MCF 10A (cell line): ENCODE results near the gene KRT85. TPM values are rescaled to one million over a fixed set of nuclear protein-coding genes. Genes with fewer than 3 reads are reported as not detected.
A peak's percentile ranks its signal among the peaks of the same experiment; 100 is the strongest.

Experiments used
- BruUV-seq: library from RNA; stranded (reverse); fragments of 400-500 nt; replicated peaks from 2 replicates; lab custom pipeline; 2021; lab: Mats Ljungman, UMichigan
- CTCF ChIA-PET: fragments of 300-600 bp; sonication (Branson Sonifier 250); formaldehyde crosslinking; extraction: SDS; loops from one replicate; lab custom pipeline; 2021; ENCODE audit warnings: antibody characterized with exemption, inconsistent platforms; lab: Yijun Ruan, JAX
- POLR2A ChIA-PET: fragments of 300-600, 350-650 bp; sonication (Branson Sonifier 250); formaldehyde crosslinking; extraction: SDS; loops from one replicate; lab custom pipeline; 2020; ENCODE audit warnings: antibody characterized with exemption, inconsistent platforms; lab: Yijun Ruan, JAX
- DNase-seq: peaks from one replicate; pipeline ENCODE4 v3.0.0-alpha.2; 2018; ENCODE audit not compliant: unreplicated experiment
- H3K27ac Mint-ChIP-seq: one replicate; pipeline ENCODE4 v1.8.0; 2022; ENCODE audit warnings: mild to moderate bottlenecking, low read depth, mixed read lengths; ENCODE audit not compliant: unreplicated experiment
- H3K27me3 Mint-ChIP-seq: one replicate; pipeline ENCODE4 v1.8.0; 2022; ENCODE audit warnings: mixed read lengths; ENCODE audit not compliant: insufficient read depth, unreplicated experiment
- H3K36me3 Mint-ChIP-seq: one replicate; pipeline ENCODE4 v1.8.0; 2022; ENCODE audit warnings: mild to moderate bottlenecking, moderate library complexity, mixed read lengths; ENCODE audit not compliant: insufficient read depth, unreplicated experiment
- H3K4me1 Mint-ChIP-seq: one replicate; pipeline ENCODE4 v1.8.0; 2022; ENCODE audit warnings: mixed read lengths; ENCODE audit not compliant: insufficient read depth, unreplicated experiment
- H3K4me3 Mint-ChIP-seq: one replicate; pipeline ENCODE4 v1.8.0; 2022; ENCODE audit warnings: mild to moderate bottlenecking, moderate library complexity, mixed read lengths; ENCODE audit not compliant: unreplicated experiment
- H3K9me3 Mint-ChIP-seq: one replicate; pipeline ENCODE4 v1.8.0; 2022; ENCODE audit warnings: mixed read lengths; ENCODE audit not compliant: unreplicated experiment
- CTCF ChIP-seq: fragments of 200-600 bp; IDR thresholded peaks from one replicate; pipeline ENCODE4 v1.8.0; 2022; ENCODE audit warnings: antibody characterized with exemption, mild to moderate bottlenecking; ENCODE audit not compliant: unreplicated experiment
- intact Hi-C: fragments of 100-400 bp; cut with micrococcal nuclease; formaldehyde crosslinking; loops from 2 replicates; pipeline ENCODE4 v1.14.1; 2022
- total RNA-seq: library from RNA; stranded (reverse); gene quantifications from 2 replicates; pipeline ENCODE4 v1.2.3, GENCODE V29; 2022

KRT85 gene
- total RNA-seq, 1 experiment from 2014 or later = 0.23 TPM

GRCh38 chr12:52331039-52331438 is 36.2 kb downstream of the KRT85 start:
- Mint-ChIP-seq H3K4me1 (peaks cover 21% of the 10 kb centered on the region), H3K27ac (no peak overlapping the region), H3K9me3 (no peaks in the 10 kb centered on the region), H3K4me3 (no peak overlapping the region), H3K27me3 (no peaks in the 10 kb centered on the region), H3K36me3 (no peaks in the 10 kb centered on the region)
- TF ChIP-seq CTCF = no peak
- no TSS peak for BruUV-seq
- CTCF ChIA-PET = interaction anchor here (0.6 to 5.0 kb wide), 6 partner anchors 14 to 650 kb away, joined by 3 to 57 read pairs (median 4); no protein-coding TSS in a partner anchor
- POLR2A ChIA-PET = no interaction called here
- intact Hi-C loops = no loop called here
- DNase-seq = no peak

- no peaks in the 10 kb centered on the region for H3K27me3 Mint-ChIP-seq
- intact Hi-C loops = loop anchor here (1.0 to 5.0 kb wide), 5 partner anchors 48 to 544 kb away; partner anchors contain the start of gene KRT7
- H3K4me3 Mint-ChIP-seq = no peak overlapping the region
- ChIA-PET POLR2A (interaction anchor here (0.7 to 2.6 kb wide), 14 partner anchors 10 to 577 kb away, joined by 3 to 24 read pairs (median 4); partner anchors contain the start of genes KRT5, KRT6A and KRT8), CTCF (interaction anchor here (0.6 to 5.0 kb wide), 47 partner anchors 10 to 1681 kb away, joined by 3 to 57 read pairs (median 4); partner anchors contain the start of genes HOXC8, KRT6C and KRT80)
- H3K4me1 Mint-ChIP-seq = peaks cover 14% of the 10 kb centered on the region
- no peak for TF ChIP-seq CTCF
- no peaks in the 10 kb centered on the region for H3K36me3 Mint-ChIP-seq
- no peaks in the 10 kb centered on the region for H3K9me3 Mint-ChIP-seq
- DNase-seq = no peak
- no TSS peak for BruUV-seq
- no peak overlapping the region for H3K27ac Mint-ChIP-seq
Measured at GRCh38 chr12:52327830-52328500, 39.3 kb downstream of the KRT85 start.

GRCh38 chr12:52327052-52327829 is 40.0 kb downstream of the KRT85 start:
- peak; percentile 97 for TF ChIP-seq CTCF
- DNase-seq = peak; percentile 98
- CTCF ChIA-PET = interaction anchor here (0.6 to 5.0 kb wide), 57 partner anchors 9 to 1682 kb away, joined by 3 to 57 read pairs (median 4); partner anchors contain the start of genes HOXC8, KRT6C, KRT80 and KRT86
- no peak overlapping the region for H3K4me3 Mint-ChIP-seq
- no peaks in the 10 kb centered on the region for H3K27me3 Mint-ChIP-seq
- H3K27ac Mint-ChIP-seq = no peak overlapping the region
- no TSS peak for BruUV-seq
- peaks cover 14% of the 10 kb centered on the region for H3K4me1 Mint-ChIP-seq
- intact Hi-C loops = loop anchor here (1.0 to 5.0 kb wide), 5 partner anchors 47 to 545 kb away; partner anchors contain the start of gene KRT7
- no peaks in the 10 kb centered on the region for H3K9me3 Mint-ChIP-seq
- no peaks in the 10 kb centered on the region for H3K36me3 Mint-ChIP-seq
- POLR2A ChIA-PET = interaction anchor here (0.7 to 2.6 kb wide), 15 partner anchors 11 to 578 kb away, joined by 3 to 24 read pairs (median 4); partner anchors contain the start of genes KRT6A and KRT8

GRCh38 chr12:52324153-52324444 is 43.2 kb downstream of the KRT85 start:
- Mint-ChIP-seq H3K9me3 (no peaks in the 10 kb centered on the region), H3K36me3 (no peaks in the 10 kb centered on the region), H3K4me3 (no peak overlapping the region), H3K27ac (no peak overlapping the region), H3K4me1 (peaks cover 14% of the 10 kb centered on the region), H3K27me3 (no peaks in the 10 kb centered on the region)
- intact Hi-C loops = no loop called here
- DNase-seq = no peak
- no peak for TF ChIP-seq CTCF
- POLR2A ChIA-PET = no interaction called here
- CTCF ChIA-PET = interaction anchor here (0.5 to 1.1 kb wide), 3 partner anchors 15 to 561 kb away, joined by 3 to 4 read pairs (median 3); no protein-coding TSS in a partner anchor
- BruUV-seq = no TSS peak
